GM12878 (cell line): Measurements from ENCODE around the gene NDUFA11. TPM values are rescaled to one million over a fixed set of nuclear protein-coding genes. Genes with fewer than 3 reads are reported as not detected.

Source experiments
- ATAC-seq: fragments of 200-7000 bp; cut with Tn5 transposase; 3 replicates; pipeline ENCODE4 v1.9.1; 2020; ENCODE audit warnings: mild to moderate bottlenecking, moderate library complexity
- BruUV-seq: library from RNA; stranded (reverse); fragments of 400-500 nt; replicated peaks from 2 replicates; lab custom pipeline; 2021; lab: Mats Ljungman, UMichigan
- CTCF ChIA-PET: fragments of 300-600 bp; sonication (Branson Sonifier 250); formaldehyde crosslinking; extraction: SDS; loops from one replicate; lab custom pipeline; 2021; ENCODE audit warnings: inconsistent platforms; lab: Yijun Ruan, JAX
- POLR2A ChIA-PET: fragments of 350-600 bp; formaldehyde crosslinking; extraction: SDS; loops from one replicate; lab custom pipeline; 2021; ENCODE audit warnings: inconsistent platforms; lab: Charles Lee
- RAD21 ChIA-PET: fragments of 300-600 bp; sonication (Branson Sonifier 250); formaldehyde crosslinking; loops from one replicate; lab custom pipeline; 2023; ENCODE audit warnings: antibody characterized with exemption; ENCODE audit not compliant: unreplicated experiment; lab: Charles Lee
- SMC1A ChIA-PET: fragments of 300-600 bp; sonication (Branson Sonifier 250); formaldehyde crosslinking; loops from one replicate; lab custom pipeline; 2023; ENCODE audit not compliant: unreplicated experiment, uncharacterized antibody; lab: Charles Lee
- DNase-seq: peaks from one replicate; pipeline ENCODE4 v3.0.0-alpha.2; 2011; ENCODE audit warnings: low read depth, low spot score
- FAIRE-seq: peaks from 3 replicates; lab custom pipeline; 2011; peaks lifted over from hg19 to GRCh38; lab: Jason Lieb, UNC
- H2AFZ ChIP-seq: 2 replicates; pipeline ENCODE4 v1.6.0; 2011; ENCODE audit warnings: low read depth, low read length, control low read depth; ENCODE audit not compliant: control insufficient read depth
- H3K27ac ChIP-seq: 2 replicates; pipeline ENCODE4 v1.5.1; 2011; ENCODE audit warnings: control low read depth; ENCODE audit not compliant: control insufficient read depth, insufficient read depth
- H3K27me3 ChIP-seq, 2 experiments: replicated peaks in 1 of 2; 2 replicates each; pipeline versions ENCODE4 v1.6.0 to v1.6.1; 2011; ENCODE audit warnings: low read length in 1 of 2; ENCODE audit not compliant: control insufficient read depth in 2 of 2, insufficient read depth in 2 of 2
- H3K36me3 ChIP-seq, 2 experiments: 2 replicates each; pipeline ENCODE4 v1.5.1; 2011; ENCODE audit warnings: low read length in 1 of 2; ENCODE audit not compliant: control insufficient read depth in 2 of 2, insufficient read depth in 2 of 2
- H3K4me1 ChIP-seq: 2 replicates; pipeline ENCODE4 v1.6.1; 2011; ENCODE audit warnings: mild to moderate bottlenecking, low read length, moderate library complexity, mixed read lengths; ENCODE audit not compliant: control insufficient read depth, insufficient read depth
- H3K4me2 ChIP-seq: 2 replicates; pipeline ENCODE4 v1.6.0; 2011; ENCODE audit warnings: control low read depth; ENCODE audit not compliant: control insufficient read depth, insufficient read depth
- H3K4me3 ChIP-seq: fragments of 200-600 bp; sonication (generic); 2 replicates; pipeline ENCODE4 v1.5.1; 2016
- H3K79me2 ChIP-seq: 2 replicates; pipeline ENCODE4 v1.6.0; 2011; ENCODE audit warnings: low read length; ENCODE audit not compliant: control insufficient read depth, insufficient read depth
- H3K9ac ChIP-seq: 2 replicates; pipeline ENCODE4 v1.8.0; 2011; ENCODE audit warnings: low read length, control low read depth, mixed read lengths; ENCODE audit not compliant: control insufficient read depth, insufficient read depth
- H3K9me3 ChIP-seq: replicated peaks from 3 replicates; pipeline ENCODE4 v1.5.1; 2011; ENCODE audit warnings: mild to moderate bottlenecking, low read length; ENCODE audit not compliant: control insufficient read depth, insufficient read depth
- H4K20me1 ChIP-seq: 2 replicates; pipeline ENCODE4 v1.6.0; 2011; ENCODE audit not compliant: control insufficient read depth, insufficient read depth
- KAT2A ChIP-seq: conservative IDR thresholded peaks from 2 replicates; pipeline ENCODE4 v1.6.1; 2011; ENCODE audit warnings: low read depth, low read length; ENCODE audit not compliant: control insufficient read depth
- ZBTB33 ChIP-seq: fragments of 450-650 bp; IDR thresholded peaks from 2 replicates; pipeline ENCODE4 v1.6.1; 2017; ENCODE audit warnings: mild to moderate bottlenecking
- WGBS: methylation state at CpG from one replicate; pipeline ENCODE4 v1.1.6; 2016; ENCODE audit warnings: low lambda C conversion rate; ENCODE audit not compliant: insufficient replicate concordance, insufficient coverage; ENCODE audit errors: missing lambda C conversion rate; 5-methylcytosine and 5-hydroxymethylcytosine counted together
- in situ Hi-C: fragments of 300-500 bp; cut with MboI; formaldehyde crosslinking; loops from 9 replicates; pipeline ENCODE4 v1.14.3; 2018; ENCODE audit warnings: mixed read lengths
- intact Hi-C: fragments of 100-400 bp; cut with micrococcal nuclease; formaldehyde crosslinking; loops from one replicate; pipeline ENCODE4 v1.14.2; 2022; ENCODE audit not compliant: unreplicated experiment
- polyA plus RNA-seq, 11 experiments: library from polyadenylated mRNA; depleted of rRNA in 4 of 11; unstranded in 6 of 11; stranded (reverse) in 5 of 11; fragments of >200 nt; fragmentation: Nextera tagmentation in 4 of 11; fragmentation: Illumina TruSeq in 1 of 11; extraction: Ambion mirVana in 4 of 11; extraction: Trizol in 1 of 11; gene quantifications; 1 replicate in 1 of 11; 2 replicates in 10 of 11; pipeline versions ENCODE4 v1.2.1 to v1.2.3, GENCODE V29; 2011 to 2016; ENCODE audit warnings: inconsistent platforms in 2 of 11, missing spikeins in 2 of 11, low read depth in 1 of 11
- total RNA-seq, 4 experiments: library from RNA; depleted of rRNA in 3 of 4; stranded (reverse); fragments of >200 nt in 3 of 4; fragmentation: Illumina TruSeq in 1 of 4; extraction: Trizol in 1 of 4; gene quantifications; 2 replicates each; pipeline versions ENCODE4 v1.2.1 to v1.2.3, GENCODE V29; 2013 to 2021
- TF ChIP-seq, protein P1 (sequence below): fragments of 450-650 bp; IDR thresholded peaks from 2 replicates; pipeline ENCODE4 v1.6.1; 2017; ENCODE audit warnings: antibody characterized with exemption, mild to moderate bottlenecking, moderate library complexity
- TF ChIP-seq, protein P2 (sequence below): fragments of 450-650 bp; IDR thresholded peaks from 2 replicates; pipeline ENCODE4 v1.6.1; 2016; ENCODE audit warnings: mild to moderate bottlenecking

The NDUFA11 gene
- total and polyA plus RNA-seq, 10 of the 15 experiments (the other 5 are each of a cell fraction or from before 2014, with no cell fraction given): 108 to 600 (median 289) TPM

DNA sequence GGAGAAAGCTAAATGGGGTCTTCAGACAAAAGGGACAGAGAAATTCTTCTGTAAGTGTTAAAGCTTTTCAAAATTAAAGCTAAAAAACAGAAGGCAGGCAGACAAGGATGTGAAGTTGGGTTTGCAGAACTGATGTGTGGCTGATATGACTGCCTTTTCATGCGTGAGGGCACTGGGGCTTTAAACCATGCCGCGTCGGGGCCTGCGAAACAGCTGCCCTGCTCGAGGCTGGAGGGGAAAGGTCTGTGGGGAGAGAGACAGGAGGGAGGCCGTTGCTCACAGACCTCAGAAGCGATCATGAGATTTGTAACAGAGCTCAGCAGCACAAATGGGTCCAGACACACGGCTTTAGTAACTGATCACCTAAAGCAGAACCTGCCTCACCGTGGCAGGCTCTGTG lies 34.0 kb upstream of the NDUFA11 start:
- Histone ChIP-seq H3K4me3 (no peak overlapping the region), H3K9me3 (no peaks in the 10 kb centered on the region), H3K4me1 (no peaks in the 10 kb centered on the region), H3K4me2 (no peak overlapping the region), H3K9ac (no peak overlapping the region), H3K27ac (no peak overlapping the region), H3K27me3 (no peaks in the 10 kb centered on the region), H3K36me3 (peaks cover 10 to 38% of the 10 kb centered on the region in 2 experiments; a peak in 3 of 4 replicates), H2AFZ (no peak overlapping the region), H3K79me2 (no peaks in the 10 kb centered on the region), H4K20me1 (no peaks in the 10 kb centered on the region)
- SMC1A ChIA-PET: no interaction called here
- POLR2A ChIA-PET: interaction anchor here (0.6 kb wide), 1 partner anchor 440 kb away, joined by 6 read pairs; no protein-coding TSS in a partner anchor
- in situ Hi-C loops: no loop called here
- ATAC-seq (no peak), DNase-seq (no peak), FAIRE-seq (no peak)
- CTCF ChIA-PET: interaction anchor here (0.7 to 1.8 kb wide), 4 partner anchors 14 to 133 kb away, joined by 3 to 4 read pairs (median 4); partner anchors contain the start of gene NRTN
- intact Hi-C loops: no loop called here
- RAD21 ChIA-PET: no interaction called here
- no TSS peak for BruUV-seq
- TF ChIP-seq ZBTB33: no peak
- TF ChIP-seq KAT2A: no peak
- TF ChIP-seq, protein P1, sequence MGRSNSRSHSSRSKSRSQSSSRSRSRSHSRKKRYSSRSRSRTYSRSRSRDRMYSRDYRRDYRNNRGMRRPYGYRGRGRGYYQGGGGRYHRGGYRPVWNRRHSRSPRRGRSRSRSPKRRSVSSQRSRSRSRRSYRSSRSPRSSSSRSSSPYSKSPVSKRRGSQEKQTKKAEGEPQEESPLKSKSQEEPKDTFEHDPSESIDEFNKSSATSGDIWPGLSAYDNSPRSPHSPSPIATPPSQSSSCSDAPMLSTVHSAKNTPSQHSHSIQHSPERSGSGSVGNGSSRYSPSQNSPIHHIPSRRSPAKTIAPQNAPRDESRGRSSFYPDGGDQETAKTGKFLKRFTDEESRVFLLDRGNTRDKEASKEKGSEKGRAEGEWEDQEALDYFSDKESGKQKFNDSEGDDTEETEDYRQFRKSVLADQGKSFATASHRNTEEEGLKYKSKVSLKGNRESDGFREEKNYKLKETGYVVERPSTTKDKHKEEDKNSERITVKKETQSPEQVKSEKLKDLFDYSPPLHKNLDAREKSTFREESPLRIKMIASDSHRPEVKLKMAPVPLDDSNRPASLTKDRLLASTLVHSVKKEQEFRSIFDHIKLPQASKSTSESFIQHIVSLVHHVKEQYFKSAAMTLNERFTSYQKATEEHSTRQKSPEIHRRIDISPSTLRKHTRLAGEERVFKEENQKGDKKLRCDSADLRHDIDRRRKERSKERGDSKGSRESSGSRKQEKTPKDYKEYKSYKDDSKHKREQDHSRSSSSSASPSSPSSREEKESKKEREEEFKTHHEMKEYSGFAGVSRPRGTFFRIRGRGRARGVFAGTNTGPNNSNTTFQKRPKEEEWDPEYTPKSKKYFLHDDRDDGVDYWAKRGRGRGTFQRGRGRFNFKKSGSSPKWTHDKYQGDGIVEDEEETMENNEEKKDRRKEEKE: no peak
- TF ChIP-seq, protein P2, sequence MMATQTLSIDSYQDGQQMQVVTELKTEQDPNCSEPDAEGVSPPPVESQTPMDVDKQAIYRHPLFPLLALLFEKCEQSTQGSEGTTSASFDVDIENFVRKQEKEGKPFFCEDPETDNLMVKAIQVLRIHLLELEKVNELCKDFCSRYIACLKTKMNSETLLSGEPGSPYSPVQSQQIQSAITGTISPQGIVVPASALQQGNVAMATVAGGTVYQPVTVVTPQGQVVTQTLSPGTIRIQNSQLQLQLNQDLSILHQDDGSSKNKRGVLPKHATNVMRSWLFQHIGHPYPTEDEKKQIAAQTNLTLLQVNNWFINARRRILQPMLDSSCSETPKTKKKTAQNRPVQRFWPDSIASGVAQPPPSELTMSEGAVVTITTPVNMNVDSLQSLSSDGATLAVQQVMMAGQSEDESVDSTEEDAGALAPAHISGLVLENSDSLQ: no peak
- 83% methylated on average over 10 of the region's 10 CpGs for WGBS
